HL-60 (cell line): ENCODE measurements around the gene SPTA1.

Source experiments
- DNase-seq, 2 experiments: peaks; one replicate each; pipeline ENCODE4 v3.0.0-alpha.2; 2010 to 2020; ENCODE audit warnings: low read depth in 1 of 2, low spot score in 1 of 2
- H3K27ac ChIP-seq: fragments of 250-450 bp; sonication (Bioruptor Pico); replicated peaks from 2 replicates; pipeline ENCODE4 v1.5.1; 2020; ENCODE audit warnings: mild to moderate bottlenecking, moderate library complexity
- H3K27me3 ChIP-seq: fragments of 250-450 bp; sonication (Bioruptor Pico); 2 replicates; pipeline ENCODE4 v1.5.1; 2021; ENCODE audit warnings: mild to moderate bottlenecking, moderate library complexity; ENCODE audit not compliant: insufficient read depth, poor library complexity, severe bottlenecking
- H3K4me3 ChIP-seq: replicated peaks from 2 replicates; pipeline ENCODE4 v1.5.1; 2011; ENCODE audit warnings: mild to moderate bottlenecking, control low read depth, low read length; ENCODE audit not compliant: insufficient read depth
- CTCF ChIP-seq: IDR thresholded peaks from one replicate; pipeline ENCODE4 v1.5.1; 2011; ENCODE audit warnings: low read length, control low read depth, inconsistent platforms; ENCODE audit not compliant: insufficient read depth
- GABPA ChIP-seq: IDR thresholded peaks from 2 replicates; pipeline ENCODE4 v1.6.1; 2012; ENCODE audit warnings: low read depth
- POLR2AphosphoS5 ChIP-seq: IDR thresholded peaks from 2 replicates; pipeline ENCODE4 v1.6.1; 2012; ENCODE audit warnings: low read depth
- REST ChIP-seq: IDR thresholded peaks from 2 replicates; pipeline ENCODE4 v1.6.1; 2012; ENCODE audit warnings: low read depth; ENCODE audit not compliant: insufficient replicate concordance
- SPI1 ChIP-seq: IDR thresholded peaks from 2 replicates; pipeline ENCODE4 v1.6.1; 2012; ENCODE audit warnings: low read depth, mild to moderate bottlenecking, borderline replicate concordance

Gene SPTA1

GRCh38 chr1:158674302-158674701 lies 12.2 kb downstream of the SPTA1 start:
- no peak for DNase-seq
- H3K4me3 ChIP-seq: no peak overlapping the region
- no peak overlapping the region for H3K27ac ChIP-seq
- TF ChIP-seq CTCF: no peak
- TF ChIP-seq GABPA: no peak
- TF ChIP-seq REST: no peak
- no peak for TF ChIP-seq POLR2AphosphoS5
- no peak for TF ChIP-seq SPI1
- no peaks in the 10 kb centered on the region for H3K27me3 ChIP-seq

GRCh38 chr1:158666037-158666436 lies 20.5 kb downstream of the SPTA1 start:
- TF ChIP-seq SPI1: no peak
- TF ChIP-seq POLR2AphosphoS5: no peak
- no peak for TF ChIP-seq GABPA
- no peak for TF ChIP-seq REST
- TF ChIP-seq CTCF: no peak
- H3K27me3 ChIP-seq: no peaks in the 10 kb centered on the region
- DNase-seq: no peak

GRCh38 chr1:158654571-158654970 lies 31.9 kb downstream of the SPTA1 start:
- peak; percentile 64; the same call in 1 of the 2 replicates for TF ChIP-seq SPI1
- no peak for TF ChIP-seq GABPA
- Histone ChIP-seq H3K4me3 (no peak overlapping the region), H3K27ac (peak overlapping the region; percentile 32), H3K27me3 (no peaks in the 10 kb centered on the region)
- peak; percentile 8 to 83 for DNase-seq

More at GRCh38 chr1:158666037-158666436, 20.5 kb downstream of the SPTA1 start:
- H3K4me3 ChIP-seq: no peak overlapping the region
- H3K27ac ChIP-seq: no peak overlapping the region

- TF ChIP-seq SPI1 (0 out of 2 replicates have a peak, but pooled peaks have one; percentile 17), REST (no peak), GABPA (no peak), CTCF (no peak), POLR2AphosphoS5 (no peak)
- Histone ChIP-seq H3K4me3 (no peak overlapping the region), H3K27ac (peak overlapping the region; percentile 32), H3K27me3 (no peaks in the 10 kb centered on the region)
- peak in 1 of 2 experiments; percentile 3 for DNase-seq
These were observed 32.4 kb downstream of the SPTA1 start for GRCh38 chr1:158654086-158654485.
